ENCODE results near the gene SATB1.

GRCh38 chr3:18454766-18455165, 29.6 kb upstream of the SATB1 start:
- TF ChIP-seq CTCF (IDR thresholded peaks at IDR 0.05 in 2 of 3, conservative IDR thresholded peaks at IDR 0.05 in 1 of 3; ENCODE audit: borderline replicate concordance in 1 of 3, insufficient read depth in 1 of 3, low read depth in 2 of 3, low read length in 2 of 3) = no peak
- TF ChIP-seq POLR2A (IDR thresholded peaks at IDR 0.05; ENCODE audit: borderline replicate concordance, extremely low read depth, insufficient read depth, insufficient read length) = no peak
- TF ChIP-seq EZH2 (IDR thresholded peaks at IDR 0.05) = no peak
- no peak for TF ChIP-seq POLR2AphosphoS5 (IDR thresholded peaks at IDR 0.05; ENCODE audit: low read depth, low read length)
- no peak for TF ChIP-seq EZH2phosphoT487 (IDR thresholded peaks at IDR 0.05; ENCODE audit: borderline replicate concordance)
